ENCODE data around the gene PCNX3.

- no peak for TF ChIP-seq POLR2A (IDR thresholded peaks at IDR 0.05; ENCODE audit: low read depth, low read length)
- TF ChIP-seq POLR2AphosphoS5 (IDR thresholded peaks at IDR 0.05; ENCODE audit: low read depth, low read length), result 0 out of 2 replicates have a peak, but pooled peaks have one; percentile 9
- TF ChIP-seq SPI1 (IDR thresholded peaks at IDR 0.05; ENCODE audit: low read depth, low read length), result no peak
These were observed 5.1 kb downstream of the PCNX3 start for GRCh38 chr11:65620666-65621065.
